HG03280 (cell line): Measurements from ENCODE around the gene VHLL.

ENCODE experiments used
- ATAC-seq: cut with Tn5 transposase; IDR thresholded peaks from one replicate; pipeline ENCODE4 v1.9.1; 2021; ENCODE audit warnings: mild to moderate bottlenecking, moderate library complexity; ENCODE audit not compliant: unreplicated experiment

VHLL gene

DNA sequence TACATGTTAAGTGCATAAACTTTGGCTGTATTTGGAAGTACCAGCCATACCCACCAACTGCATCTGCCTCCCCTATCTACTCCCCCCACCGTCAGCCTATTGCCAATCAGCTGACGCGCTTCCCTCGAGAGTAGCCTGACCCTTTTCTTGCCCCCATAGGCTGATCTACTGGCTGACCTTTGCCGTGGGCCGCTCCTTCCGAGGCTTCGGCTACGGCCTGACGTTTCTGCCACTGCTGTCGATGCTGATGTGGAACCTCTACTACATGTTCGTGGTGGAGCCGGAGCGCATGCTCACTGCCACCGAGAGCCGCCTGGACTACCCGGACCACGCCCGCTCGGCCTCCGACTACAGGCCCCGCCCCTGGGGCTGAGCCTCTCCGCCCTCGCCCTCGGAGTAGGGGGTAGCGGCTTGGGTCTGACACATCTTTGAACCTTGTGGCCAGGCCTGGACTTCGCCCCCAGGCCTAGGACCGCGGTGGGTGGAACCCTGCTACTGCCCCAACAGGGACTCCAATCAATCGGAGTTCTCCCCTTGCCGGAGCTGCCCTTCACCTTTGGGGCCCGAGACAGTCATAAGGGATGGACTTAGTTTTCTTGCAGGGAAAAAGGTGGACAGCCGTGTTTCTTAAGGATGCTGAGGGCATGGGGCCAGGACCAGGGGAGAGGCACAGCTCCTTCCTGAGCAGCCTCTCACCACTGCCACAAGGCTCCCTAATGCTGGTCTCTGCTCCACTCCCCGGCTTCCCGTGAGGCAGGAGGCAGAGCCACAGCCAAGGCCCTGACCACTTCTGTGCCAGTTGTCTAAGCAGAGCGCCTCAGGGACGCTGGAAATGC, 7.7 kb downstream of the VHLL start:
- ATAC-seq = peak; percentile 44

DNA sequence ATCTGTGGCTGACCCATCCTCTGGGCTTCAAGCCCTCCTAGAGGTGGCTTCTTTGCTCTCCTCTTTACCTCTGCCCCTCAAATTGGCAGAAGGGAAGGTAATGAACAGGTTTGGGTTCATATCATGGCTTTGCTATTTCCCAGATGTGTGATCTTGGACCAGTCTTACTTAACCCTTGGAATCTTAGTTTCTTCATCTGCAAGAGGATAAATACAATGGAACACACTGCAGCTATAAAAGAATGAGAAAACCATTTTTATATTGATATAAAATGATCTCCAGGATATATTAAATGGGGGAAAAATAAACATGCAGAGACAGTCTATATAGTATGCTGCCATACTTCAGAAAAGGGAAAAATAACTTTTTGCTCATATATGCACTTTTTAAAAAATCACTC, 9.2 kb downstream of the VHLL start:
- no peak for ATAC-seq

GRCh38 chr1:156286061-156286460, 13.0 kb downstream of the VHLL start:
- no peak for ATAC-seq

DNA sequence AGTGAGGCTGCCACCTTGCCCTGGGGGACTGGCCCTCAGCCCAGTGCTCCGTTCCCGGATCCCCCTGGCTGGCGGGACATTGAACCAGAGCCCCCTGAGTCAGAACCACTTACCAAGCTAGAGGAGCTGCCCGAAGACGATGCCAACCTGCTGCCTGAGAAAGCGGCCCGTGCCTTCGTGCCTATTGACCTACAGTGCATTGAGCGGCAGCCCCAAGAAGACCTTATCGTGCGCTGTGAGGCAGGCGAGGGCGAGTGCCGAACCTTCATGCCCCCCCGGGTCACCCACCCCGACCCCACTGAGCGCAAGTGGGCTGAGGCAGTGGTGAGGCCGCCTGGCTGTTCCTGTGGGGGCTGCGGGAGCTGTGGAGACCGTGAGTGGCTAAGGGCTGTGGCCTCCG, 13.7 kb downstream of the VHLL start:
- no peak for ATAC-seq

DNA sequence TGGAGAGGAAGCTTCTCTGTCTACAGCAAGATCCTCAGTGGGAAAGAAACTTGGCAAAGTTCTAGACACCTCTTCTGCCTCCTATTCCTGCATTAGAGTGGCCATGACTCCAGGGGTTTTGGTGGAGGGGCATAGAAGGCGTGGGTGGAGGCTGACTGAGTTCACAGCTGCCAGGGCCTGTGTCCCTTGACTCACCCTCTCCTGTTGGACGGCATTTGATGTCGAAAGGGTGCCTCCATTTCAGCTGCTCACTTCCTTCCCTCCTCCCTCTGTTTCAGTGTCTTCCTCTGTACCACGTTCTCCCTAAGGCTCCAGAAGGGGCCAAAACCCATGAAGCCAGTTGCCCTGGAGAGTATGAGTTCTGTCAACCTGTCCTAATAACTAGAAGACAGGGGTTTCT, 14.3 kb downstream of the VHLL start:
- ATAC-seq = no peak

- no peak for ATAC-seq
Observed at GRCh38 chr1:156284112-156284511, 15.0 kb downstream of the VHLL start, which contains the start of gene TMEM79. TMEM79 (plus strand) TSS chr1:156284325; CDS start chr1:156285227, 902 bp downstream.

GRCh38 chr1:156283521-156283920, 15.6 kb downstream of the VHLL start:
- ATAC-seq = no peak

DNA sequence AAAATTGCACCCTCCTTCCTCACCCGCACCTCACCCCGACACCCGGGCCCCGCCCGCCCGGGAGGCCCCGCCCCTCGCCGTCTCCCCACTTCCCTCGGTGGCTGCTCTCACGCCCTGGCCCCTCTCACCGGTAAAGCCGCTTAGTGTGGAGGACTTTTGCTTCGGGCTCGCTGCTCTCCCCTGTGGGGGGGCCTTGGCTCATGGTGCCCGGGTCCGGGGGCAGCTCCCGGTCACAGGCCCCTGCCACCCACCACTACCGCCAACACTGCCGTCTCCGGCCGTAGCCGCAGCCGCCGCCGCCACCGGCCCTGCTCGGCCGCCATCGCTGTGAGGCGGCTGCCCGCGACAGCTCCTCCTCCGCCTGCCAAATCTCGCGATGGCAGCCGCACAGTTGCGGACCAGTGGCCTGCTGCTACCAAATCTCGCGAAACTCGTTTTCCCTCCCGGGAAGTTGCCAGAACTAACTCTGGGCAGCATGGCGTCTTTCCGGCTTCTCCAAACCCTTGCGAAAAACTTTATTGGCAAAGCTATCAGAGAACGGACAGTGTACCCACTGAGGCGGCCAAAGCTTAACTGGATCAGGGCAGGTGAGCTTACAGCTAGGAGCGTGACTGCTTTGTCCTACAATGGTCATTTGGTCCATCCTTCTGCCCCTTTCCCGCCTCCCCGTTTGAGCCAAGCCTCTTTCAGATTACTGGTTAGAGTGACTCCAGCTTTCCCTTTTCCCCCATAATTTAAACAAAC, 16.5 kb downstream of the VHLL start, which contains the start of gene SMG5:
TSS of gene SMG5 (minus strand) at position 347 of the 744 bp plus-strand sequence. CDS start at position 202, 145 bp downstream.
- ATAC-seq = peak; percentile 82

GRCh38 chr1:156281693-156282478, 17.2 kb downstream of the VHLL start:
- peak; percentile 11 for ATAC-seq

- peak; percentile 43 for ATAC-seq
Observed at GRCh38 chr1:156281281-156281680, 17.8 kb downstream of the VHLL start.

DNA sequence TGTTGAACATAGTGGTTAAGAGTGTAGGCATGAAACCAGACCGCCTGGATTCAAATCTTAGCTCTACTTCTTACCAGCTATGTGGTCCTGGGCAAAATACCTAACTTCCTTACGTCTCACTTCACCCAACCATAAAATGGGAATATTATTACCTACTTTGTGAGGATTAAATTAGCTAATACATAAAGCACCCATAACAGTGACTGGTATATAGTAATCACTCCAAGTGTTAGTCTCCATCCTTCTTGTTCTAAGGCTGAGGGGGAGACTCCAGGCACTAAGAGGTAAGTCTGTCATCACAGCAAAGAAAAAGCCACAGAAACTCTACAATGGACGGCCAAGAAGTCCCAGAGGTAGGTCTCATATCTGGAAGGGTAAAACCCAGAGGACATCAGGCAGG, 19.3 kb downstream of the VHLL start:
- no peak for ATAC-seq

- ATAC-seq = no peak
Observed at GRCh38 chr1:156276966-156277381, 22.1 kb downstream of the VHLL start.

DNA sequence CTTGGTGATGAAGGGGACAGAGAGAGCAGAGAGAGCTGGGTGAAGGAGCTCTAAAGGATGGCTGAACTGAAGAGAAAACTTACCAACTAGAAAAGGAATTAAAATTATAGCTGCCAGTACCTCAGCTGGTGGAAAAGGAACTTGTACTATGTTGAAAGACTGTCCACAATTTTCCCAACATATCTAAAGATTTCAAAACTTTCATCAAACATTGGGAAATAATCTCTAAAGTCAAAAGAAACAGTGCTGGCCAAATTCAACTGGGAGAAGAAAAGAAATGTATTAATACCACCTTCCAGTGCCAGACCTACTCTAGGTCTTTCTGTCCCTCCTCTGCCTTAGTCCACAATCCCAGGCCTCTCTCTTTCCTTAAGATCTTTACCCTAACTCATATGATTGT, 22.6 kb downstream of the VHLL start:
- ATAC-seq = no peak

GRCh38 chr1:156270314-156270713, 28.8 kb downstream of the VHLL start:
- no peak for ATAC-seq

DNA sequence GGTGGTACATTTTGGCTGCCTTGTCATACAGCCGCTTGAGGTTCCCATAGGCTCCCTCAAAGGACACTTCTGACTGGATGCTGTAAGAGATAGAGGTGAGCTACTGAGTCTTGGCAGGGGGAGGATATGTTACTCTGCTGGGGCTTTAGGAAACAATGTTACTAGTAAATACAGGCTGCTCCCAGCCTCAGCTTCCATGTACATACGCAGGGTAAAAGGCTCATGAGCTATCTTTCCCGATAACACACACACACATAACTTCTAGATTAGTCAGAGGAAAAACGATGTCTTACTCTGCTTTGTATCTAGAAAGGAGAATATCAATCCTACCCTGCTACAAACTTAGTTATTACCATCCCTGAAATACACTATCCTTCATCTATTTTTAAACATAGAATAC, 30.8 kb downstream of the VHLL start:
- no peak for ATAC-seq

GRCh38 chr1:156266051-156266450, 33.1 kb downstream of the VHLL start:
- ATAC-seq = no peak

- ATAC-seq = no peak
Observed at GRCh38 chr1:156263288-156263655, 35.8 kb downstream of the VHLL start.

DNA sequence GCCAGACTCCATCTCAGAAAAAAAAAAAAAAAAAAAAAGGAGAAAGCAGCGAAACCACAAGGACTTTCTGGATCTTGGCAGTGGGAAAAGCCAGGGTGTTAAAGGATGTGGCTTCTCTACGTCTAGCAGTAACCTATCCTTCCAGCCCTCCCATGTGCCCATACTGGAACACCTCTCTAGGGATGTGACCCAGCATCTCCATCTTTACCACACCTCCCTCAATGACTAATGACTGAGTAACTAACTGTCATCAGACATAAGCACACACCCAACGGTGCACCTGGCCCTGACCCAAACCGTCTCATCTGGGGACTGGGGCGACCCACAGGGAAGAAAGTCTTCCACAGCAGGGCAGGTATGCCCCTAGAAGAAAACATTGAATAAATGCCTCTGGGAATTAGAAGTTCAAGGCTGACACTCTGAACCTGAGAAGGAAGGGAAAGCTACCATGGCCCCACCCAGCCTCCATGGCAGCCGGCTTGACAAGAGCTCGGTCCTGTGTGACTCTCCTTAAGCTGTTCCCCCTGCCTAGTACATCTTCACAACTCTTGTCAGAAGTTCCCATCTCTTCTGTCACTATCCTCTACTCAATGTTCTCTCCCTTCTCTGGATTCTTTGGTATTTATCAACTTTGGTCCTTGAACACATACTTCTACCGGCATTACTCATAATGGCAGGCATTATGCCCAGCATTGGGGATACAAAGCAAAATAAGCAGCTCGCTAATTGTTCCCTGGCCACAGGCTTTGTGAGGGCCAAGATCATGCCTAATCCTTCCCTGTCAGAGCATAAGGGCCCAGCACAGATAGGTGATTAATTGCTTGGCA, 36.4 kb downstream of the VHLL start:
- no peak for ATAC-seq

GRCh38 chr1:156260896-156261295, 38.2 kb downstream of the VHLL start:
- ATAC-seq = no peak

DNA sequence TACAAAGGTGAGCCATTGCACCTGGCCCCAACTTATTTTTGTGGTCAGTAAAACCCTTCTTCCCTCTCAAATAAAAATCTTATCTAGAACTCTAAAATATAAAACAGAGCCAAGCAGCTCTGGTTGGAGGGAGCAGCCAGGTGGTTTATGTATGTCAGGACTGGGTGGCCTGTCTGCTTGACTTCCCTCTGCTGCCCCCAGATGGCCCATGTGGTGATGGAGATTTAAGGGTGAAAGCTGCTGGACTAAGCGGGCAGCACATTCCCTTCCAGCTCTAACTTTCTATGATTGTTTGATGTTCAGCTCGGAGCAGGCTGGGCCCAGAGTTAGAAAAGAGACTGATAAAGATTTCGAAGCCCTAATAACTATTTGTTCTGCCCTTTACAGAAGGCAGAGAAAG, 39.3 kb downstream of the VHLL start:
- ATAC-seq = no peak
